Right atrium auricular region (tissue), 2 donors: ENCODE results near the gene FBXL15. TPM values are rescaled to one million over a fixed set of nuclear protein-coding genes. Genes with fewer than 3 reads are reported as not detected.
A peak's percentile ranks its signal among the peaks of the same experiment; 100 is the strongest.

Experiments
- DNase-seq: peaks from one replicate; pipeline ENCODE4 v3.0.0-alpha.2; 2019; ENCODE audit warnings: low spot score
- H3K27ac ChIP-seq, 2 donors: fragments of 200-600 bp; sonication (generic); 1 replicate in 1 of 2; 2 replicates in 1 of 2; pipeline ENCODE4 v1.5.1; 2016 to 2019
- H3K27me3 ChIP-seq, 2 donors: fragments of 200-600 bp; sonication (generic); one replicate each; pipeline versions ENCODE4 v1.5.1 to v1.6.0; 2017 to 2019
- H3K36me3 ChIP-seq: fragments of 200-600 bp; sonication (generic); one replicate; pipeline ENCODE4 v1.5.1; 2016
- H3K4me1 ChIP-seq, 2 donors: fragments of 200-600 bp; sonication (generic); one replicate each; pipeline versions ENCODE4 v1.5.1 to v1.6.0; 2017 to 2019
- H3K4me3 ChIP-seq, 2 donors: fragments of 200-600 bp; sonication (generic); 1 replicate in 1 of 2; 2 replicates in 1 of 2; pipeline ENCODE4 v1.5.1; 2017 to 2019; ENCODE audit warnings: mild to moderate bottlenecking in 1 of 2, moderate library complexity in 1 of 2
- H3K9me3 ChIP-seq, 2 donors: fragments of 200-600 bp; sonication (generic); one replicate each; pipeline ENCODE4 v1.5.1; 2019
- total RNA-seq, 2 donors: library from RNA; depleted of rRNA; stranded (reverse); fragments of >200 nt; gene quantifications; one replicate each; pipeline ENCODE4 v1.1.0, GENCODE V29; 2016
- TF ChIP-seq, protein P1 (sequence below), 2 donors: fragments of 200-600 bp; sonication (generic); IDR thresholded peaks; one replicate each; pipeline ENCODE4 v1.5.1; 2019; ENCODE audit warnings: antibody characterized with exemption in 2 of 2

The FBXL15 gene
- total RNA-seq, 2 donors from 2014 or later: 16.6 to 21.3 TPM

DNA sequence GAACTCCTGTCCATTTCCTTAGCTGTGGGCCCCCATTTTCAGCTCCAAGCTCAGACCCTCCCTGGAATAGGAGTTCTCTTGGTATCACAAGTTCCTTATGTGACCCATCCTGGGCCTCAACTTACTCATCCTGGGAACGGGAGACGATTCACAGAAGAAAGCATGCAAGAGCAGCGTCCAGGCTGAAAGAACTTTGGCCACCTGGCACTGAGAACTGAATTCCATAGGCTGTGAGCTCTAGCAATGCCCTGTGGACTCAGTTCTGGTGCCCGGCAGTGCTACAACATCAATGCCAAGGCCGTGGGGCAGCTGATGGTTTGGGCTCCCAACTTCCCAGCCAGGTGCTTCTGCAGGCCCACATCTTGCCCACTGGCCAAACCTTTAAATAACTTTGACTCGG is 15.7 kb downstream of the FBXL15 start:
- TF ChIP-seq, protein P1, sequence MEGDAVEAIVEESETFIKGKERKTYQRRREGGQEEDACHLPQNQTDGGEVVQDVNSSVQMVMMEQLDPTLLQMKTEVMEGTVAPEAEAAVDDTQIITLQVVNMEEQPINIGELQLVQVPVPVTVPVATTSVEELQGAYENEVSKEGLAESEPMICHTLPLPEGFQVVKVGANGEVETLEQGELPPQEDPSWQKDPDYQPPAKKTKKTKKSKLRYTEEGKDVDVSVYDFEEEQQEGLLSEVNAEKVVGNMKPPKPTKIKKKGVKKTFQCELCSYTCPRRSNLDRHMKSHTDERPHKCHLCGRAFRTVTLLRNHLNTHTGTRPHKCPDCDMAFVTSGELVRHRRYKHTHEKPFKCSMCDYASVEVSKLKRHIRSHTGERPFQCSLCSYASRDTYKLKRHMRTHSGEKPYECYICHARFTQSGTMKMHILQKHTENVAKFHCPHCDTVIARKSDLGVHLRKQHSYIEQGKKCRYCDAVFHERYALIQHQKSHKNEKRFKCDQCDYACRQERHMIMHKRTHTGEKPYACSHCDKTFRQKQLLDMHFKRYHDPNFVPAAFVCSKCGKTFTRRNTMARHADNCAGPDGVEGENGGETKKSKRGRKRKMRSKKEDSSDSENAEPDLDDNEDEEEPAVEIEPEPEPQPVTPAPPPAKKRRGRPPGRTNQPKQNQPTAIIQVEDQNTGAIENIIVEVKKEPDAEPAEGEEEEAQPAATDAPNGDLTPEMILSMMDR (IDR thresholded peaks at IDR 0.05): no peak
- H3K4me3 ChIP-seq: no peak overlapping the region
- DNase-seq: no peak
- no peaks in the 10 kb centered on the region for H3K9me3 ChIP-seq
- H3K36me3 ChIP-seq: no peaks in the 10 kb centered on the region
- peaks cover 0 to 20% of the 10 kb centered on the region in 2 donors for H3K4me1 ChIP-seq
- H3K27me3 ChIP-seq: no peaks in the 10 kb centered on the region
- no peak overlapping the region for H3K27ac ChIP-seq

- TF ChIP-seq, protein P1 (IDR thresholded peaks at IDR 0.05): no peak
- Histone ChIP-seq H3K9me3 (no peaks in the 10 kb centered on the region), H3K4me3 (no peak overlapping the region), H3K4me1 (peaks cover 0 to 12% of the 10 kb centered on the region in 2 donors), H3K36me3 (no peaks in the 10 kb centered on the region), H3K27me3 (no peaks in the 10 kb centered on the region), H3K27ac (no peak overlapping the region)
- no peak for DNase-seq
Observed at GRCh38 chr10:102437515-102437914, 16.9 kb downstream of the FBXL15 start.

DNA sequence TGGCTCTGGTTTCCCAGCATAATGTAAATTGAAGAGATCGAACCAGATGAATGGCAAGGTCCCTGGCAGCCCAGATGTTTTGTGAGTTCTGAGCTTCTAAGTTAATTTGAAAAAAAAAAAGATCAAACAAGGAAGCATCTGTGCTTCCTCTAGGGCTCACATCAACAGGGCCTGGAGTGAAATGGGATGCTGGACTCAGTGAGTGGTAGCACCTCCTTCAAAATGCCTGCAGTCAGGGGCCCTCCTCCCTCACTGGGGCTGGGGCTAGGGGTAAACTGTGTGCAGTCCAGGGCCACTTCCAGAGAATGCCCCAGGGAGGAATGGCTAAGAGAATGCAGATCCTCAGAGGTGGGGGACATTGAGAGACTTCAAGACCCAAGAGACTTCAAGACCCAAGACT is 17.7 kb downstream of the FBXL15 start:
- TF ChIP-seq, protein P1 (IDR thresholded peaks at IDR 0.05): no peak
- H3K4me3 ChIP-seq: no peak overlapping the region
- no peak for DNase-seq
- H3K36me3 ChIP-seq: no peaks in the 10 kb centered on the region
- H3K4me1 ChIP-seq: peaks cover 0 to 10% of the 10 kb centered on the region in 2 donors
- no peaks in the 10 kb centered on the region for H3K27me3 ChIP-seq
- no peak overlapping the region for H3K27ac ChIP-seq
- H3K9me3 ChIP-seq: no peaks in the 10 kb centered on the region

GRCh38 chr10:102444851-102445250 is 24.2 kb downstream of the FBXL15 start:
- Histone ChIP-seq H3K27ac (no peak overlapping the region), H3K4me1 (peaks cover 0 to 7% of the 10 kb centered on the region in 2 donors), H3K27me3 (no peaks in the 10 kb centered on the region), H3K9me3 (no peaks in the 10 kb centered on the region), H3K4me3 (no peak overlapping the region), H3K36me3 (no peaks in the 10 kb centered on the region)
- TF ChIP-seq, protein P1 (IDR thresholded peaks at IDR 0.05): no peak
- DNase-seq: no peak

GRCh38 chr10:102449321-102450123 is 28.9 kb downstream of the FBXL15 start:
- H3K4me1 ChIP-seq: peaks cover 0 to 21% of the 10 kb centered on the region in 2 donors
- no peaks in the 10 kb centered on the region for H3K36me3 ChIP-seq
- TF ChIP-seq, protein P1 (IDR thresholded peaks at IDR 0.05): no peak
- peak overlapping the region; percentile 58 to 69 for H3K4me3 ChIP-seq
- no peaks in the 10 kb centered on the region for H3K9me3 ChIP-seq
- no peak for DNase-seq
- H3K27me3 ChIP-seq: no peaks in the 10 kb centered on the region
- H3K27ac ChIP-seq: peak overlapping the region; percentile 76 to 82

DNA sequence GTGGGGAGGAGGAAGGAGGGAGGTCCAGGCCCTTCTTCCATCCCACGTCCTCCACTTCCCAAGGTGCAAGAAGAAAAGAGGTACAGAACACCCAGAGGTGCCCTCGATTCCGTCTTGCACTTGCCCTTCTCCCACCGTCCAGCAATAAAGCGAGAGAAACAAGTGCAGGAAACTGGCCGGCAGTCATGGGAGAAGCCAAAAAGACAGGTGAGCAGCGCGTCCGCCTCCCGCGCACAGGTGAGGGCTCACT is 29.4 kb downstream of the FBXL15 start:
- TF ChIP-seq, protein P1 (IDR thresholded peaks at IDR 0.05): no peak
- Histone ChIP-seq H3K27me3 (no peaks in the 10 kb centered on the region), H3K27ac (peak overlapping the region; percentile 76 to 82), H3K9me3 (no peaks in the 10 kb centered on the region), H3K36me3 (no peaks in the 10 kb centered on the region), H3K4me3 (peak overlapping the region; percentile 58 to 69), H3K4me1 (peaks cover 0 to 21% of the 10 kb centered on the region in 2 donors)
- DNase-seq: no peak
